CD4-positive, alpha-beta T cell (primary cell): ENCODE results near the gene C16orf95. TPM values are rescaled to one million over a fixed set of nuclear protein-coding genes. Genes with fewer than 3 reads are reported as not detected.

ENCODE experiments used
- ATAC-seq: fragments of 200-7000 bp; cut with Tn5 transposase; one replicate; pipeline ENCODE4 v1.10.0; 2022; ENCODE audit warnings: mild to moderate bottlenecking; ENCODE audit not compliant: poor library complexity
- CTCF ChIA-PET: fragments of 350-600 bp; sonication (Branson Sonifier 250); formaldehyde crosslinking; loops from one replicate; lab custom pipeline; 2021; ENCODE audit warnings: antibody characterized with exemption, inconsistent platforms; lab: Charles Lee
- POLR2A ChIA-PET: fragments of 350-600 bp; sonication (Branson Sonifier 250); formaldehyde crosslinking; loops from one replicate; lab custom pipeline; 2021; ENCODE audit warnings: antibody characterized with exemption, inconsistent platforms; lab: Charles Lee
- DNase-seq, 14 experiments: peaks; one replicate each; pipeline ENCODE4 v3.0.0-alpha.2; 2013 to 2020; ENCODE audit warnings: mixed read lengths in 2 of 14
- H3K27ac ChIP-seq, 2 donors: one replicate each; pipeline versions ENCODE4 v1.5.1 to v1.7.0; 2013; ENCODE audit warnings: low read length in 2 of 2, low read depth in 1 of 2, mild to moderate bottlenecking in 1 of 2
- H3K27me3 ChIP-seq, 2 experiments: 1 replicate in 1 of 2; 2 replicates in 1 of 2; pipeline versions ENCODE4 v1.6.1 to v1.7.0; 2013; ENCODE audit warnings: low read length in 2 of 2, control low read depth in 1 of 2, mild to moderate bottlenecking in 1 of 2, moderate library complexity in 1 of 2; ENCODE audit not compliant: insufficient read depth in 2 of 2, control insufficient read depth in 1 of 2
- H3K36me3 ChIP-seq: one replicate; pipeline ENCODE4 v1.6.1; 2013; ENCODE audit warnings: low read length, control low read depth; ENCODE audit not compliant: insufficient read depth
- H3K4me1 ChIP-seq: one replicate; pipeline ENCODE4 v1.6.1; 2013; ENCODE audit warnings: low read length, control low read depth; ENCODE audit not compliant: insufficient read depth
- H3K4me3 ChIP-seq: one replicate; pipeline ENCODE4 v1.5.1; 2013; ENCODE audit warnings: mild to moderate bottlenecking, low read length, moderate library complexity
- H3K9me3 ChIP-seq, 2 experiments: 1 replicate in 1 of 2; 2 replicates in 1 of 2; pipeline versions ENCODE4 v1.6.1 to v1.7.0; 2013; ENCODE audit warnings: low read length in 2 of 2, mild to moderate bottlenecking in 2 of 2, control low read depth in 1 of 2, moderate library complexity in 1 of 2; ENCODE audit not compliant: control insufficient read depth in 1 of 2, insufficient read depth in 1 of 2
- H3K27ac Mint-ChIP-seq: one replicate; pipeline ENCODE4 v1.8.0; 2020; ENCODE audit warnings: mixed read lengths
- H3K27me3 Mint-ChIP-seq: one replicate; pipeline ENCODE4 v1.8.0; 2021; ENCODE audit warnings: mixed read lengths
- H3K36me3 Mint-ChIP-seq: one replicate; pipeline ENCODE4 v1.8.0; 2021; ENCODE audit warnings: low read depth, mixed read lengths
- H3K4me1 Mint-ChIP-seq: one replicate; pipeline ENCODE4 v1.8.0; 2021; ENCODE audit warnings: low read depth, mixed read lengths
- H3K4me3 Mint-ChIP-seq: one replicate; pipeline ENCODE4 v1.8.0; 2020; ENCODE audit warnings: mild to moderate bottlenecking, mixed read lengths
- H3K9me3 Mint-ChIP-seq: one replicate; pipeline ENCODE4 v1.8.0; 2020; ENCODE audit warnings: mixed read lengths
- CTCF ChIP-seq: fragments of 200-600 bp; IDR thresholded peaks from one replicate; pipeline ENCODE4 v1.8.0; 2022; ENCODE audit warnings: antibody characterized with exemption, mild to moderate bottlenecking
- intact Hi-C, 2 experiments: fragments of 100-400 bp; cut with DNase I in 1 of 2; cut with micrococcal nuclease in 1 of 2; formaldehyde crosslinking; loops; one replicate each; pipeline versions ENCODE4 v1.15.1 to v1.9.0; 2023 to 2025; cut with DNase I, micrococcal nuclease
- total RNA-seq, 174 experiments: library from RNA in 2 of 174; stranded (reverse) in 2 of 174; gene quantifications; one replicate each; pipeline ENCODE4 v1.2.3 and lab custom pipeline; 2021 to 2026

Gene C16orf95
- total RNA-seq, 2 experiments from 2014 or later = 0.74 to 1.2 TPM

GRCh38 chr16:87333581-87334331 lies 16.6 kb upstream of the C16orf95 start:
- Mint-ChIP-seq H3K36me3 (peaks cover 65% of the 10 kb centered on the region), H3K27me3 (no peaks in the 10 kb centered on the region), H3K4me3 (no peak overlapping the region), H3K27ac (no peak overlapping the region), H3K4me1 (peaks cover 8% of the 10 kb centered on the region), H3K9me3 (no peaks in the 10 kb centered on the region)
- intact Hi-C loops = no loop called here
- H3K4me3 ChIP-seq = no peak overlapping the region
- H3K9me3 ChIP-seq = no peaks in the 10 kb centered on the region
- DNase-seq = no peak
- peaks cover 69% of the 10 kb centered on the region for H3K36me3 ChIP-seq
- no peak for ATAC-seq
- TF ChIP-seq CTCF = no peak
- no peaks in the 10 kb centered on the region for H3K27me3 ChIP-seq
- POLR2A ChIA-PET = no interaction called here
- no peak overlapping the region for H3K27ac ChIP-seq
- H3K4me1 ChIP-seq = no peaks in the 10 kb centered on the region
- CTCF ChIA-PET = no interaction called here

- no peak overlapping the region for H3K27ac Mint-ChIP-seq
- CTCF ChIA-PET = no interaction called here
- peaks cover 70% of the 10 kb centered on the region for H3K36me3 ChIP-seq
- POLR2A ChIA-PET = no interaction called here
- H3K4me3 Mint-ChIP-seq = no peak overlapping the region
- no peak for TF ChIP-seq CTCF
- H3K27me3 ChIP-seq = no peaks in the 10 kb centered on the region
- peaks cover 8% of the 10 kb centered on the region for H3K4me1 Mint-ChIP-seq
- intact Hi-C loops = no loop called here
- H3K9me3 ChIP-seq = no peaks in the 10 kb centered on the region
- no peak overlapping the region for H3K27ac ChIP-seq
- no peaks in the 10 kb centered on the region for H3K9me3 Mint-ChIP-seq
- no peaks in the 10 kb centered on the region for H3K27me3 Mint-ChIP-seq
- H3K4me1 ChIP-seq = no peaks in the 10 kb centered on the region
- DNase-seq (no peak), ATAC-seq (no peak)
- no peak overlapping the region for H3K4me3 ChIP-seq
- H3K36me3 Mint-ChIP-seq = peaks cover 65% of the 10 kb centered on the region
Measured at GRCh38 chr16:87333101-87333500, 15.9 kb upstream of the C16orf95 start.

- peaks cover 56% of the 10 kb centered on the region for H3K36me3 Mint-ChIP-seq
- no peaks in the 10 kb centered on the region for H3K9me3 Mint-ChIP-seq
- ATAC-seq (no peak), DNase-seq (no peak)
- Histone ChIP-seq H3K9me3 (no peaks in the 10 kb centered on the region), H3K4me3 (no peak overlapping the region), H3K36me3 (peaks cover 71% of the 10 kb centered on the region), H3K4me1 (no peaks in the 10 kb centered on the region), H3K27me3 (no peaks in the 10 kb centered on the region), H3K27ac (no peak overlapping the region)
- ChIA-PET CTCF (no interaction called here), POLR2A (no interaction called here)
- no peak overlapping the region for H3K27ac Mint-ChIP-seq
- H3K4me1 Mint-ChIP-seq = peaks cover 5% of the 10 kb centered on the region
- H3K27me3 Mint-ChIP-seq = no peaks in the 10 kb centered on the region
- TF ChIP-seq CTCF = no peak
- intact Hi-C loops = no loop called here
- no peak overlapping the region for H3K4me3 Mint-ChIP-seq
Measured at GRCh38 chr16:87332150-87332549, 15.0 kb upstream of the C16orf95 start.
